Right lobe of liver (tissue), 4 donors: ENCODE measurements around the gene KATNIP.

Source experiments
- CTCF ChIP-seq, 4 donors: fragments of 200-600 bp in 3 of 4; fragments of 450-650 bp in 1 of 4; IDR thresholded peaks; one replicate each; pipeline versions ENCODE4 v1.5.1 to v1.8.0; 2016 to 2022; ENCODE audit warnings: antibody characterized with exemption in 4 of 4, mild to moderate bottlenecking in 2 of 4
- POLR2A ChIP-seq: fragments of 450-650 bp; IDR thresholded peaks from one replicate; pipeline ENCODE4 v1.6.1; 2017; ENCODE audit warnings: antibody characterized with exemption, mild to moderate bottlenecking
- donor health status: DM: no; HTN: no; CAD: no.
- donor health status: DM: no; HTN: no; CAD: no.
- donor health status: DM: no; HTN: yes; CAD: no.

- TF ChIP-seq CTCF (IDR thresholded peaks at IDR 0.05) (no peak), POLR2A (no peak)
Measured at GRCh38 chr16:27599606-27600005, 49.7 kb downstream of the KATNIP start.
